Sigmoid colon (tissue), 4 donors: Measurements from ENCODE around the gene DCTPP1.
A peak's percentile ranks its signal among the peaks of the same experiment; 100 is the strongest.

Source experiments
- EP300 ChIP-seq, 4 donors: sonication (generic); formaldehyde crosslinking; IDR thresholded peaks; one replicate each; pipeline ENCODE4 v1.6.1; 2017; ENCODE audit warnings: antibody characterized with exemption in 4 of 4
- POLR2A ChIP-seq, 2 donors: fragments of 450-650 bp; IDR thresholded peaks; one replicate each; pipeline ENCODE4 v1.6.1; 2016; ENCODE audit warnings: antibody characterized with exemption in 2 of 2, mild to moderate bottlenecking in 2 of 2, moderate library complexity in 2 of 2
- POLR2AphosphoS5 ChIP-seq, 4 donors: sonication (generic); formaldehyde crosslinking; IDR thresholded peaks; one replicate each; pipeline ENCODE4 v1.6.1; 2017; ENCODE audit warnings: antibody characterized with exemption in 4 of 4
- TF ChIP-seq, protein P1 (sequence below), 4 experiments: fragments of 450-650 bp in 3 of 4; fragments of 200-600 bp in 1 of 4; IDR thresholded peaks; one replicate each; pipeline ENCODE4 v1.5.1; 2016 to 2019; ENCODE audit warnings: antibody characterized with exemption in 4 of 4, mild to moderate bottlenecking in 3 of 4, moderate library complexity in 2 of 4

DNA sequence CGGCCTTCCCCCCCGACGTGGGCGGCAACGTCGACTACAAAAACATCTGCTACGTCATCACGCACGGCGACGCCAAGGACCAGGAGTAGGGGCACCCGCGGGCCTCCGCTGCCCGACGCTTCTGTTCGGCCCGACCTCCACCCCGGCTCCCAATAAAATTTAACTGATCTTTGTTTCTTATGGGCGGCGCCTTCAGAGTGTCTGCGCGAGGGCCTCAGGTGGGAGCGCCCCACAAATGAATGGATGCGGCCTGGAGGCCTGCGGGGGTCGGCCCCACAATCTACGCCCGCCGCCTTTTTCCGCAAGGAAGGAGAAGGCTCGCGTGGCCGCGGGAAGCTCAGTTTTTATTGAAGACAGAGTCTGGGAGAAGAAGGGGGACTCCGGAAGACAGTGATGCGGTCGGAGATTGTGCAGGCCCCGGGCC, 52.0 kb downstream of the DCTPP1 start:
- TF ChIP-seq, protein P1, sequence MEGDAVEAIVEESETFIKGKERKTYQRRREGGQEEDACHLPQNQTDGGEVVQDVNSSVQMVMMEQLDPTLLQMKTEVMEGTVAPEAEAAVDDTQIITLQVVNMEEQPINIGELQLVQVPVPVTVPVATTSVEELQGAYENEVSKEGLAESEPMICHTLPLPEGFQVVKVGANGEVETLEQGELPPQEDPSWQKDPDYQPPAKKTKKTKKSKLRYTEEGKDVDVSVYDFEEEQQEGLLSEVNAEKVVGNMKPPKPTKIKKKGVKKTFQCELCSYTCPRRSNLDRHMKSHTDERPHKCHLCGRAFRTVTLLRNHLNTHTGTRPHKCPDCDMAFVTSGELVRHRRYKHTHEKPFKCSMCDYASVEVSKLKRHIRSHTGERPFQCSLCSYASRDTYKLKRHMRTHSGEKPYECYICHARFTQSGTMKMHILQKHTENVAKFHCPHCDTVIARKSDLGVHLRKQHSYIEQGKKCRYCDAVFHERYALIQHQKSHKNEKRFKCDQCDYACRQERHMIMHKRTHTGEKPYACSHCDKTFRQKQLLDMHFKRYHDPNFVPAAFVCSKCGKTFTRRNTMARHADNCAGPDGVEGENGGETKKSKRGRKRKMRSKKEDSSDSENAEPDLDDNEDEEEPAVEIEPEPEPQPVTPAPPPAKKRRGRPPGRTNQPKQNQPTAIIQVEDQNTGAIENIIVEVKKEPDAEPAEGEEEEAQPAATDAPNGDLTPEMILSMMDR (IDR thresholded peaks at IDR 0.05), result no peak
- TF ChIP-seq POLR2A (IDR thresholded peaks at IDR 0.05) (peak; percentile 65 to 82), POLR2AphosphoS5 (IDR thresholded peaks at IDR 0.05) (peak; percentile 66 to 95 (median 82)), EP300 (IDR thresholded peaks at IDR 0.05) (peak in 1 of 4 donors; percentile 36)
